ENCODE data around the gene DPCD.

DNA sequence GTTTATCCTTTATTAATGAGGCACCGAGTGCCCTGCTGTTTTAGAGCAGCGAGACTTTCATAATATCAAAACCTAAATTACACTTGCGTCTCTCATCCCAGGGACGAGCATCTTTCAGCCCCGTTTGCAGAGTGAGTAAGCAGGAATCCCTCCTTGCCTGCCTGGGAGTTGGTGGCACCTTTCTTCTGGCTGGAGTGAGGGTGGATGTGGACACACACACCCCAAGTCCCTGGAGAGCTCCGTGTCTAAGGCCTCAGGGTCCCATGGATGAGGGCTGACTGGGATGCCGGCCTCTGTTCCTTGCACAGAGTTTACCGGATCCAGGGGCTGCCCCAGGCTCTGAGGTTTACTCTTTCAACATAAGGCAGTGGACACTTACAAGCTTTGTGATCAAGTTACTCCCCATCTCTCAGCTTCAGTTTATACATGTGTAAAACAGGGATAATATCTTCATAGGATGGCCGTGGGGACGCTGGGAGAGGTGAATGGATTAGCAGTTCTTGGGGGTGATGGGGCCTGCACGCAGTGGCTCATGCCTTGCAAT, 24.6 kb upstream of the DPCD start:
- TF ChIP-seq POLR2A (IDR thresholded peaks at IDR 0.05; ENCODE audit: extremely low read depth, insufficient read length) (no peak), MYC (IDR thresholded peaks at IDR 0.05; ENCODE audit: low read depth, low read length) (no peak)
- TF ChIP-seq, protein P1, sequence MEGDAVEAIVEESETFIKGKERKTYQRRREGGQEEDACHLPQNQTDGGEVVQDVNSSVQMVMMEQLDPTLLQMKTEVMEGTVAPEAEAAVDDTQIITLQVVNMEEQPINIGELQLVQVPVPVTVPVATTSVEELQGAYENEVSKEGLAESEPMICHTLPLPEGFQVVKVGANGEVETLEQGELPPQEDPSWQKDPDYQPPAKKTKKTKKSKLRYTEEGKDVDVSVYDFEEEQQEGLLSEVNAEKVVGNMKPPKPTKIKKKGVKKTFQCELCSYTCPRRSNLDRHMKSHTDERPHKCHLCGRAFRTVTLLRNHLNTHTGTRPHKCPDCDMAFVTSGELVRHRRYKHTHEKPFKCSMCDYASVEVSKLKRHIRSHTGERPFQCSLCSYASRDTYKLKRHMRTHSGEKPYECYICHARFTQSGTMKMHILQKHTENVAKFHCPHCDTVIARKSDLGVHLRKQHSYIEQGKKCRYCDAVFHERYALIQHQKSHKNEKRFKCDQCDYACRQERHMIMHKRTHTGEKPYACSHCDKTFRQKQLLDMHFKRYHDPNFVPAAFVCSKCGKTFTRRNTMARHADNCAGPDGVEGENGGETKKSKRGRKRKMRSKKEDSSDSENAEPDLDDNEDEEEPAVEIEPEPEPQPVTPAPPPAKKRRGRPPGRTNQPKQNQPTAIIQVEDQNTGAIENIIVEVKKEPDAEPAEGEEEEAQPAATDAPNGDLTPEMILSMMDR (IDR thresholded peaks at IDR 0.05; ENCODE audit: low read depth, low read length): no peak
- TF ChIP-seq, protein P2, sequence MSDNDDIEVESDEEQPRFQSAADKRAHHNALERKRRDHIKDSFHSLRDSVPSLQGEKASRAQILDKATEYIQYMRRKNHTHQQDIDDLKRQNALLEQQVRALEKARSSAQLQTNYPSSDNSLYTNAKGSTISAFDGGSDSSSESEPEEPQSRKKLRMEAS (IDR thresholded peaks at IDR 0.05; ENCODE audit: low read depth, low read length): no peak

All from NB4 (cell line).